Breast epithelium (tissue), 3 donors: ENCODE measurements around the gene CUEDC2.
A peak's percentile ranks its signal among the peaks of the same experiment; 100 is the strongest.

Experiments
- POLR2A ChIP-seq: fragments of 450-650 bp; IDR thresholded peaks from one replicate; pipeline ENCODE4 v1.6.1; 2016; ENCODE audit warnings: antibody characterized with exemption, mild to moderate bottlenecking, moderate library complexity
- POLR2AphosphoS5 ChIP-seq, 3 donors: sonication (generic); formaldehyde crosslinking; IDR thresholded peaks; one replicate each; pipeline ENCODE4 v1.6.1; 2017; ENCODE audit warnings: antibody characterized with exemption in 3 of 3
- TF ChIP-seq, protein P1 (sequence below), 3 donors: fragments of 450-650 bp; IDR thresholded peaks; one replicate each; pipeline ENCODE4 v1.5.1; 2016 to 2017; ENCODE audit warnings: antibody characterized with exemption in 3 of 3, mild to moderate bottlenecking in 3 of 3, moderate library complexity in 3 of 3

DNA sequence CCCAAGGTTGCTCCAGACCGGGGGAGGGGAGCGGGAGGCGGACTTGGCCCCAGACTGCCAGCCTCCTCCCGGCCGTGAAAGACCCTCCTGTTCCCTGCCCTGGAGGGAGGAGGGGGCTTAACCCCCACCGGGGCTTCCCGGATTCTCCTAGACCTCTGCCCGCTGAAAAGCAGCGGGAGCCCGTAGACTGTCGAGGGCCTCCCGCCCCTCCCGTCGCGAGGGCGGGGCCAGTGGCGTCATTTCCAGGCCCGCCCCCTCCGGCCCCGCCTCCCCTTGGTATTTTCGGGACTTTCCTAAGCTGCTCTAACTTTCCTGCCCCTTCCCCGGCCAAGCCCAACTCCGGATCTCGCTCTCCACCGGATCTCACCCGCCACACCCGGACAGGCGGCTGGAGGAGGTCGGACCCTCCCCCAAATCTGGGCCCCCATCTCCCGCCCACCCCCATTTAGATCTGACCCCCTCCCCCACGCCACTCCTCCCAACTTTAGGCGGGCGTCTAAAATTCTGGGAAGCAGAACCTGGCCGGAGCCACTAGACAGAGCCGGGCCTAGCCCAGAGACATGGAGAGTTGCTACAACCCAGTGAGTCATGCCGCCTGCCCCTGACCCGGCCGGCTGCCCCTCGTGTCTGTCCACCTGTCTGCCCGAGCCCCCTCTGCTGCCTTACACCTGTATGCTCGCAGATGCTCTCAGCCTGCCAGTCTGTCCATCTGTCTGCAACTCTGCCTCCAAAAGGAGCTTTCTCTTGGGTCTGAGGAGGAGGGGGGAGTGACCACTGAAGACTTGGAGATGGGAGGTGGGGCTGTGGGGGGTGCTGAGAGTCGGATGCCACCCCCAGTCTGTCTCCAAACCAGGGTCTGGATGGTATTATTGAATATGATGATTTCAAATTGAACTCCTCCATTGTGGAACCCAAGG lies 36.7 kb downstream of the CUEDC2 start, which contains the start of gene NFKB2:
- TF ChIP-seq, protein P1, sequence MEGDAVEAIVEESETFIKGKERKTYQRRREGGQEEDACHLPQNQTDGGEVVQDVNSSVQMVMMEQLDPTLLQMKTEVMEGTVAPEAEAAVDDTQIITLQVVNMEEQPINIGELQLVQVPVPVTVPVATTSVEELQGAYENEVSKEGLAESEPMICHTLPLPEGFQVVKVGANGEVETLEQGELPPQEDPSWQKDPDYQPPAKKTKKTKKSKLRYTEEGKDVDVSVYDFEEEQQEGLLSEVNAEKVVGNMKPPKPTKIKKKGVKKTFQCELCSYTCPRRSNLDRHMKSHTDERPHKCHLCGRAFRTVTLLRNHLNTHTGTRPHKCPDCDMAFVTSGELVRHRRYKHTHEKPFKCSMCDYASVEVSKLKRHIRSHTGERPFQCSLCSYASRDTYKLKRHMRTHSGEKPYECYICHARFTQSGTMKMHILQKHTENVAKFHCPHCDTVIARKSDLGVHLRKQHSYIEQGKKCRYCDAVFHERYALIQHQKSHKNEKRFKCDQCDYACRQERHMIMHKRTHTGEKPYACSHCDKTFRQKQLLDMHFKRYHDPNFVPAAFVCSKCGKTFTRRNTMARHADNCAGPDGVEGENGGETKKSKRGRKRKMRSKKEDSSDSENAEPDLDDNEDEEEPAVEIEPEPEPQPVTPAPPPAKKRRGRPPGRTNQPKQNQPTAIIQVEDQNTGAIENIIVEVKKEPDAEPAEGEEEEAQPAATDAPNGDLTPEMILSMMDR (IDR thresholded peaks at IDR 0.05): no peak
- TF ChIP-seq POLR2A (peak; percentile 59), POLR2AphosphoS5 (IDR thresholded peaks at IDR 0.05) (peak; percentile 16 to 71 (median 36))
